Right renal cortex interstitium (tissue), 3 donors: Measurements from ENCODE around the gene DDX3X. TPM values are rescaled to one million over a fixed set of nuclear protein-coding genes. Genes with fewer than 3 reads are reported as not detected.

Source experiments
- DNase-seq, 3 donors: peaks; one replicate each; pipeline ENCODE4 v3.0.0-alpha.2; 2013; ENCODE audit warnings: low read depth in 3 of 3, low spot score in 2 of 3
- polyA plus RNA-seq, 3 donors: library from polyadenylated mRNA; unstranded; fragments of 120-200 nt; gene quantifications; one replicate each; pipeline ENCODE4 v1.2.1, GENCODE V29; 2013; ENCODE audit not compliant: insufficient read length in 3 of 3

Gene DDX3X
- polyA plus RNA-seq, 3 donors, result 222 to 237 (median 234) TPM

DNA sequence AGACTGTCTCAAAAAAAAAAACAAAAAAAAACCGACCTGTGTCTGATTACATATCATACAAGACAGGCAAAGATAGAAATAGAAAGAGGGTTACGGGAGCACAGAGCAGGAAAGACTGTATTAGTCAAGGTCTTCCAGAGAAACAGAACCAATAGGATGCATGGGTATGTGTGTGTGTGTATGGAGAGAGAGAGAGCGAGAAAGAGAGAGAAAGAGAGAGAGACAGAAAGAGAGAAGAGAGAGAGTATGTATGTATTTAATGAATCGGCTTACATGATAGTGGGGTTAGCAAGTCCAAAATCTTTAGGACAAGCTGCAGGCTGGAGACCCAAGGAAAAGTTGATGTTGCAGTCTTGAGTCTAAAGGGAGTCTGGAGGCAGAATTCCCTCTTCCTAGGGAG lies 7.5 kb upstream of the DDX3X start:
- no peak for DNase-seq

DNA sequence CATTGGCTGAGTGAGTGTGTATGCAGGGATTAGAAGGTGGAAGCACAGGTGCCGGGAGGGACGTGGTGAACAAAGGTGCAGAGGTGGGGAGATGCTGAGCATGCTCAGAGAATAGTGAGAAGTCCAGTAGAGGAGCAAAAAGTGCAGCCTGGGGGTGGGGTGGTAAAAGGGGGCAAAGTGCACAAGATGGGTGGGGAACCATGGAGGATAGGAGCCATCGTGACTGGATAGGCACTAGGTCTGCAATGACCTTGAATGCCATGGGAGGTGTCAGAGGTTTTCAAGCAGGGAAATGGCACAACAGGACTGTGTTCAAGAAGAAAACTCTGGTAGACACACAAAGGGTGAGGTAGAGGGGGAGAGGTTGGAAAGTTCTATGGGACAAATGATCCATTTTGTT lies 6.6 kb upstream of the DDX3X start:
- DNase-seq, result no peak

- no peak for DNase-seq
Measured at GRCh38 chrX:41329101-41329500, 4.9 kb upstream of the DDX3X start.

DNA sequence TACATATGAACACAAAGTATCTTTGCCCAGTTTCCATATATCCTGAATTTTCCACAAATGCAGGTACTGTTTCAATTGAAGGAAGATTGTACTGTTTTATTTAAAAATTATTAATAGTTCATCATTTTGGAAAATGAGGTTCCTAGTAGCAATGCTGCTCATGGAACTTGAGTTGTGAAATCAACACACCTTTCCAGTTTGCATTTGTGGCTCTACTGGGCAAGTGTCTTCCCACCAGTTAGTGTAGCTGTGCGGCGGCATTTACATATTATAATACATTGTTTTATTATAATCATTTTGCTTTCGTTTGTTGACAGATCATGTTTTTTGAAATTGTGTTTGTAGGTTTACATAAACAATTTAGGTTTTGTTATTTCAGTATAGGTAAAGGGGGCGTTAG lies 2.0 kb upstream of the DDX3X start:
- no peak for DNase-seq

DNA sequence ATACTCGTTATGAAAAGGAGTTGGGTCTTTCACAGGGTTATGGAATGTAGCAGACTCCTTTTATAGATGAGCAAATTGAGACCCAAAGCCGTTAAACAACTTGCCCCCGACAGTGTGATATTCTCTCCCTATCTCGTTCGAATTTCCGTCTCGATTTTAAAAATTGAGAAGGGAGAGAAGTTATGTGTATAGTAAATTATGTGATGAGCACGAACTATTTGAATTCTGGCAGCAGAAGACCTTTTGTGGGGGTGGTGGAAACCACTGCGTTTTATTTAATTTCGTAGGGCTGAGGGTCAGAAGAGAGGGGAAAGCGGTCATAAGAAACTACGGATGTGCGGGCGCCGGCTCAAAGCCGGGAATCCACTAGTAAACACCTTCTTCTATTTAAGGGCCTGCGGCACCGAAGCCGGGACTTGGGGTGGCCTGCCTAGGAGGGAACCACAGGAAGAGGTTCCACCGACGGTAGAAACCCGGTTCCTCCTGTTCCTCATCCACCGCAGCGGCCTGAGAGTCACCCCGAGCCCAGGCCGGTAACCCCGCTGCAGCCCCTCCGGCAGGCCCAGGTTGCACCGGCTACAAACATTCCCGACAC lies 1.5 kb upstream of the DDX3X start:
- DNase-seq, result no peak

GRCh38 chrX:41333003-41333743 lies 789 bp upstream of the DDX3X start:
- peak in 2 of 3 donors; percentile 72 to 77 for DNase-seq

GRCh38 chrX:41334363-41335197 lies 618 bp downstream of the DDX3X start:
- peak in 2 of 3 donors; percentile 48 to 58 for DNase-seq

DNA sequence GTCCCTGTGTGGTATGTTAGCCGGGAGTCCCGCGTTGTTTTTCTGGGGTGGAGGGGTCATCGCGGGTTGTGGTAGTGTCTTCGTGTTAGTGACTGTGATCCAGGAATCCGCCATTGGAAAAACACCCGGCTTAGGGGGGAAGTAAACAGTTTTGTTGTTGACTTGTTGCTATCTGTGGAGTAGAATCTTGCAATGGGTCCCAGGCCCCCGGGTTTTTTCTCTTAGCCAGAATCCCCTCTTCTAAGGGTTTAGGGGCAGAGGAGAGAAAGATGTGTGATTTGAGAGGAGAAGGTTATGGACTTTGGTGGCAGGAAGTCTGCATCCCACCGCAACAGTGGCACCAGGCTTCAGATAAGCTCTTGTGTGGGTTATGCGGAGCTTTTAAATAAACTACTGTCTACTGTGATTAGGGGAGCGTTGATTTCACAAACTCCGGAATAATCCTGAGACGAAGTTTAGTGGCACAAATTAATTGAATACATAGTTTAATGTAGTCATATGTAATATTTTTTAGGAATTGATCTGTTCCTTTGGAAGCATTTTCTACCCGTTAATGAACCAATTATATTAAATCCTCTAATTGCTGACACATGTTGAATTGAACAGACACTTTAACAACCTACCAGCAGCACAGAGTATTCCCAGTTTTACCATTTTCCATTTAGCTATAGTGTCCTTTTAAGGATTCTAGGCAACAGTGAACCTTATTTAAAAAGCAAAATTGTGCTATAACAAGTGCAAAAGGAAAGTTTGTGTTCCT lies 1.4 kb downstream of the DDX3X start:
- peak in 1 of 3 donors; percentile 15 for DNase-seq

DNA sequence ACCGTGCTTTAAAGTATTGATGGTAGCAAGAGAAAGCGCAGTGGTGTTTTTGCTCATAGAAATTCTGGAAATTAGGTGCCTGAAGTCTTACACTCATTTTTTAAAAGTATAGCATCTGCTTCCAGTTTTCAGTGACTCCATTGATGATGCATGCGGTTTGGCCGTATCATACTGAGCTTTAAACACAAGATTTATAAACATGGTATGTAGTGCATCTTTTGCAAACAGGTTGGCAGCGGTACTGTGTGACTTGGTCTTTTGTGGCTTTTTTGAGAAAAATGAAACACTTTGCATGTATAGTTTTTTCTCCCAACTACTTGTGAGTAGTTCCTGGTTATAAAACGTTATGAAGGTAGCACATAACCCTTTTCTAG lies 2.0 kb downstream of the DDX3X start:
- DNase-seq, result no peak

- no peak for DNase-seq
Measured at GRCh38 chrX:41336447-41336846, 2.5 kb downstream of the DDX3X start.

DNA sequence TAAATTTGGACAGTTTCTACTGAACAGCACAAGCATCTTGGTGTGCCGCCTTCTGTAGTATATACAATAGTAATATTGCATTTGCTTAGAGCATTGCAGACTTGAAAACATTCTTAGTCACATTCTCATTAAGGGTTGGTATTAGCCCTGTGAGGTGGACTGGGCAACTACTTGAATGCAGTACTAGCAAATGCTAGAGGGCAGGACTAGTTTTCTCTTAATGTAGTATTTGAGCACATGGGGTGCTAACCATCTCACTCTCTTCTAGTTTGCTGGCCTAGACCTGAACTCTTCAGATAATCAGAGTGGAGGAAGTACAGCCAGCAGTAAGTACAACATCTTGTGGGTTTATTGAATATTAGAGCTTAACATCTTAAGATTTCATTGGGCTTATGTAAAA lies 3.2 kb downstream of the DDX3X start:
- DNase-seq, result no peak

DNA sequence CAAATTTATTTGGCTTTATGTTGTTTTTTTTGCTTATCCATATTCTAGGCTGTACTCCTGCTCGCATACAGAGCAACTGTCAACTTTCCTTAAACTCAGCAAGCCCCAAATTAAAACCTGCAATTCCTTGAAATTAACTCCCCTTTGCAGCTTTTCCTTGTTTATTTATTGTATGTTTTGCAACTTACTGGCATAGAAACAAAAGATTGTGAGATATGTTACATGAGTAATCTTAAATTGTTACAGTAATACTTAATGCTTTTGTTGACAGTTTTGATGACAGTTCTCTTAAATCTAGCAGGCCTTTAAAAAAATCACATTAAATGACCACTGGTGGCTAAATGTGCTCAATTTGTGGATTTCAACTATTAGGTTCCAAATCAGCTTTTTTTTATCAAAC lies 4.5 kb downstream of the DDX3X start:
- no peak for DNase-seq

DNA sequence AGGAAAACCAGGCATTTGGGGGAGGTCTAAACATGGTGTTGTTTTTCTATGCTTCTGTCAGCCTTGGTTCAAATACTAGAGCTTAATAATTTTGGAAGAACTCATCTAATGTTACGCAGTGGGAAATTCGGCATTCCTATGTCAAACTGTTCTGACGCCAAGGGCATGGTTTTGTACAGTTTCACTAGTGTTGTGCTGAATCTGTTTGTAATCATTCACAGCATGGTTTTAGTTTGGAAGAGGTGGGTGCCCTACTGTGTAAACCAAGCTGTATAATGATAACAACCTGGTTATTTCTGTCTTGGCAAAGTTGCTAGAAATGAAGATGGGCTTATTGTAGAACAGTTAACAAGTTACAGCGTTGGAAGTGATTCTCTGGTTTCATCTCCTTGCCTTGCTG lies 5.2 kb downstream of the DDX3X start:
- DNase-seq, result no peak

- no peak for DNase-seq
Measured at GRCh38 chrX:41344053-41344452, 10.1 kb downstream of the DDX3X start.

DNA sequence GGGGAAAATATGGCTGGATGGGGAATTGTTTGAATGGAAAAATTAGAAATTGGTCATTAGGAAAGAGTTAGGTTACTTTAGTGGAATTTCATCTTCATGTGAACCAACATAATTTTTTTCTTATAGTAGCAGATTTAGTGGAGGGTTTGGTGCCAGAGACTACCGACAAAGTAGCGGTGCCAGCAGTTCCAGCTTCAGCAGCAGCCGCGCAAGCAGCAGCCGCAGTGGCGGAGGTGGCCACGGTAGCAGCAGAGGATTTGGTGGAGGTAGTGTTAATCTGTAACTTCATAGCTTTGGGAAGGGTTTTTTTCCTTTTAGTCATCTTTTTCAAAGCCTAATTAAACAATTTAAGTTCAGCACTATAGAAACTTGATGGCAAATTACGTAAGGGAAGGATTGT lies 13.2 kb downstream of the DDX3X start:
- no peak for DNase-seq

DNA sequence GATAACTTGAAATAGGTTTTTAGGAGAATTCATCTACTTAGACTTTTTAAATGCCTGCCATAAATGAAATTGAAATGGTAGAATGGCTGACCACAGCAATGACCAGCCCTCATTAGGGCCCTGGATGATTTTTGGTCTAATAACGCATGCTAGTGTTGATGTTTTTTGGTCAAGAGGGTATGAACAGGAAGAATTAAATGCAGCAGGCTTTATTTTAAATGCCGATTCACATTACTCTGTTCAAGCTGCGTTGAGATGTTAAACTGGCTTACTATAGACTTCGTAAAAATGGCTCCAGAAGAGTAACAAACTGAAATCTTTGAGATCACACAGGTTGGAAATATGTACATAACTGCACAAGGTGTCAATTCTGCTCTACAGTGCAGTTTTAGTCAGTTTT lies 14.6 kb downstream of the DDX3X start:
- no peak for DNase-seq

DNA sequence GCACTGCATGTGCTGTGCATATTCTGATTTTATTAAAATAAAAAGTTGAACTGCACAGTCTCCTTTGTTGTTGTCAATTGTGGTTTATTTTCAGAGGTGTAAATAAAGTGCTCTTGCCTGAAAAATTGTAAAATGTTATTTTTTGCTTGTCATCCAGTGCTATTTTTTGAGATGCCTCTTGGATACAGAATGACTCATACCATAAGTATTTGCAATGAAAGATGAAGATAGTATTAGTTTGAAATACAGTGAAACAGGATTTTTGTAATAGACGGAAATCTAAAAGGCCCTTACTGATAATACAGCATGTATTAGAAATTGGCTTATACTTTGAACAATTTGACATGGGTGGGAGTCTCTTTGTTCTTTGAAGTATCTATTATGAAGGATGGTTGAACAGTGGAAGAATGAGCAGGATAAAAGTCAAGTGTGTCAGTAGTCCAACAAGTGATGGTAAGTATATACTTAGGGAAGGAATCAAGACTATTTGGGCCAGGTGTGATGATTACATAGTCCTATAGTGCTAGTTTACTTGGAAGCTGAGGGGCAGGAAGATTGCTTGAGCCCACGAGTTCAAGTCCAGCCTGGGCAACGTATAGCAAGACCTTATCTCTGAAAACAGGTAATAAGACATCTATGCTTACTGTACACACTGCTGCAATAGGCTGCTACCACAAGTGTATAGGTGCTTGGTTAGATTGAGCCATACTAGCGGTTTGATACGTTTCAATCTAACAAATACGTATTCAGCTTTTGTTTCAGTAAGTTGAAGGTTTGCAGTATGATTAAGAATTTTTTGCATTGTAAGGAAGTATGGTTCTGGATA lies 16.4 kb downstream of the DDX3X start:
- no peak for DNase-seq

- no peak for DNase-seq
Measured at GRCh38 chrX:41350976-41351569, 17.1 kb downstream of the DDX3X start.

DNA sequence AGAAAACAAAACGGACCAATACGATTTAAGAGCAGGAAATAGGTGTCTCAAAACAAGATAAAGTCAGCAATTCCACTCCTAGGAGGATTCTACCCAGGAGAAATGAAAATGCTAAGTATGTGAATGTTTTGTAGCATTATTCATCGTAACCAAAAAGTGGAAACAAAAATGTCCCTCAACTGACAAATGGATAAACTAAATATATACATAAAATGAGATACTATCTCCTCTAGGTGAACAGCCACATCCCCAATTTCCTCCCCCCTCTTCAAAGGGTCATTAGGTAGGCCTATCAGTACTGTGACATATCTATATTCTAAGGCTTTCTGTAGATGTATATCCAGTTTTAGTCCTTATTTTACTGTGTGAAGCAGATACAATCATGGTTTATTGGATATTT lies 18.0 kb downstream of the DDX3X start:
- no peak for DNase-seq

GRCh38 chrX:41352329-41352838 lies 18.4 kb downstream of the DDX3X start:
- DNase-seq, result no peak
